ENCODE data around the gene OR6C3.
"Not testable (repeated sequence)": the region's sequence is repeated elsewhere in the genome, so short reads cannot be mapped to it uniquely, and the experiment has no call there.

OR6C3 gene

DNA sequence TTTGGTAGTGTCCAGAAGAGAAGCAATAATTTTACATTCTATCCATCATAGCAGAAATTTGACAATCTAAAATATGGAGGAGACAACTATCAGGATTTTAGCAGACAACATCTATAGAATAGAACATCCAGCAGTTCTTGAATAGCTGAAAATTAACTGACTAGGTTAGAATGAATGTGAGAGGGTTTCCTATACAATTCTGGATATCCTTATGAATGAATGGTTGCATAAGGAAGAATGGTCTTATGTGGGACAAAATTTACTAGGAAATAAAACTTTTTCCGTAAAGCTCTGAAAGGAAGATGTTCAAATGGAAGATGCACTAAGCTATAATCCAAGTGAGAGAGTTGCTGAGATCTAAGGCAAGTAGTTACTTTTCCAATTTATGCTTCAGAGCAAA lies at the start of gene OR6C3:
TSS of gene OR6C3 (plus strand) at position 301 of the 400 bp plus-strand sequence. CDS start 955 bp downstream, outside the sequence.
- no peak within 1 kb of the TSS for H3K27ac Mint-ChIP-seq
- no peaks in the 10 kb centered on the region for H3K36me3 Mint-ChIP-seq (ENCODE audit: low read depth)
- H3K27me3 Mint-ChIP-seq (ENCODE audit: low read depth) = no peaks in the 10 kb centered on the region
- H3K4me3 Mint-ChIP-seq = no peak within 1 kb of the TSS
- no peaks in the 10 kb centered on the region for H3K4me1 Mint-ChIP-seq (ENCODE audit: low read depth)
- no peaks in the 10 kb centered on the region for H3K9me3 Mint-ChIP-seq

DNA sequence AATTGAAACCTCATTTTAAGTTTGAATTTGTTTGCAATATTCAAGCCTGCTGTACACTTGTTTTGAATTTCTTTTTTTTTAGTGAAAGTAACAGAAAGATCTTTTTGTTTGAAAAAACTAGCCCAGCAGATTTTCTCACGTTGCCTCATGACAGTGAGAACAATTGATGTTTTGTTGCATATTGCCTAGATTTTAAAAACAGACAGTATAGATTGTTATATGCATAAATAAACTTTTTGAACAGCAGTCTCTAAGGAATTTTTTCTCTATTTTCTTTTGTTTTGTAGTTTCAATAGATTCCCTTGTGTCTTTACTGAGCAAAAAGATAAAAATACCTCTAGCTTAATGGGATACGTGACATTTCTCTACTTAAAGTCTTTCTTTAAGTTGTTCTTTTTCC lies 49.6 kb upstream of the OR6C3 start:
- H3K4me3 Mint-ChIP-seq = no peak overlapping the region
- H3K36me3 Mint-ChIP-seq (ENCODE audit: low read depth) = no peaks in the 10 kb centered on the region
- no peaks in the 10 kb centered on the region for H3K9me3 Mint-ChIP-seq
- H3K4me1 Mint-ChIP-seq (ENCODE audit: low read depth) = no peaks in the 10 kb centered on the region
- peaks cover 5% of the 10 kb centered on the region for H3K27me3 Mint-ChIP-seq (ENCODE audit: low read depth)
- H3K27ac Mint-ChIP-seq = no peak overlapping the region

DNA sequence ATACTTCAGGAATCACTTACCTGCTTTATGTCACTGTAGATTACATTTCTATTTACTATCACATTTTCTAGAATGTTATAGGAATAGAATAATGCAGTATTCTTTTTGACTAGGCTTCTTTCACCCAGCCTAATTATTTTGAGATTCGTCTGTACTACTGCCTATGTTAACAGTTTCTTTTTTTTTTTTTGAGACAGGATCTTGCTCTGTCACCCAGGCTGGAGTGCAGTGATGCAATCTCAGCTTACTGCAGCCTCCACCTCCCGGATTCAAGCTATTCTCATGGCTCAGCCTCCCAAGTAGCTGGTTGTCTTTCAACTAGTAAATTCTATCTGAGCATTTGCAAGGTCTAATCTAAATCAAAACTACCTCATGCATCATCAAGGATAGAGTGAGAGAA lies 40.5 kb upstream of the OR6C3 start:
- Mint-ChIP-seq H3K4me3 (no peak overlapping the region), H3K27me3 (ENCODE audit: low read depth) (no peaks in the 10 kb centered on the region), H3K36me3 (ENCODE audit: low read depth) (no peaks in the 10 kb centered on the region), H3K27ac (no peak overlapping the region), H3K9me3 (no peaks in the 10 kb centered on the region), H3K4me1 (ENCODE audit: low read depth) (no peaks in the 10 kb centered on the region)

DNA sequence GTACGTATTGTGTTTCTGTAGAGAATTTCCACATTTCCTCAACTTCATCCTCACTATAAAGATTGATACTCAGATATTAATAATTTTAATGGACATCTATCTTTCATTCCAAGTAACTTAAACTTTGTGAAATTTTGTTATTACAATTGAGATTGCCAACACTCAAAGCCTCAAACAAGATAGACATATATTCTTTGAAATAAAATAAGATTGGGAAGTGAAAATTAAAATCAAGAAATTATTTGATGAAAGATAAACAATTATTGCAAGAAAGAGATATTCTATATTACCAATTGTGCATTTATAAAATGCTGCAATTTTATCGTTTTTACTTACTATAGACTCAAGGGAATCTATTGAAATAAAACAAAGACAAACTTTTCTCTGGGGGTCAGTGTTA lies 34.1 kb upstream of the OR6C3 start, which contains the start of gene OR6C6:
TSS of gene OR6C6 (minus strand) at position 101 of the 400 bp plus-strand sequence. CDS start 1,337 bp downstream, outside the sequence.
- H3K4me3 Mint-ChIP-seq = no peak within 1 kb of the TSS
- no peak within 1 kb of the TSS for H3K27ac Mint-ChIP-seq
- H3K27me3 Mint-ChIP-seq (ENCODE audit: low read depth) = no peaks in the 10 kb centered on the region
- no peaks in the 10 kb centered on the region for H3K36me3 Mint-ChIP-seq (ENCODE audit: low read depth)
- H3K9me3 Mint-ChIP-seq = no peaks in the 10 kb centered on the region
- H3K4me1 Mint-ChIP-seq (ENCODE audit: low read depth) = no peaks in the 10 kb centered on the region

DNA sequence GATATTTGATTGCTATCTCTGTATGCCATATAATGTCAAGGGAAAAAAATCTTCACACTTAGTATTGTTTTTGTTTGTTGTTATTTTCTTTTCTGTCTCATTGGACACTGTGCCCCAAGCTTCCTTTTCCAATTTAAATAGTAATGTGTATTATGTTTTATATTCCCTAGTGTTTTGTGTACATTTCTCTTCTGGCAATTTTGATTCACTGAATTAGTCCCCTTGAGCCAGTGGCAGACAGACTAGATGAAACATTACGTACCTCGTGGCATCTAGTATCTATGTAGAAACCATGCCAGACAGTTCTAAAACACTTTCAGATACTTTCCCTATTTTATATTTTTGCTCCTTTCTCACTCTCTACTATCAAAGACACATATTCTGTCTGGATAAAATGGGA lies 16.5 kb upstream of the OR6C3 start, which contains the start of gene OR6C1:
TSS of gene OR6C1 (plus strand) at position 301 of the 400 bp plus-strand sequence. CDS start 6,257 bp downstream, outside the sequence.
- peaks cover 6% of the 10 kb centered on the region for H3K27me3 Mint-ChIP-seq (ENCODE audit: low read depth)
- no peak within 1 kb of the TSS for H3K4me3 Mint-ChIP-seq
- no peak within 1 kb of the TSS for H3K27ac Mint-ChIP-seq
- no peaks in the 10 kb centered on the region for H3K9me3 Mint-ChIP-seq
- H3K36me3 Mint-ChIP-seq (ENCODE audit: low read depth) = no peaks in the 10 kb centered on the region
- H3K4me1 Mint-ChIP-seq (ENCODE audit: low read depth) = no peaks in the 10 kb centered on the region

DNA sequence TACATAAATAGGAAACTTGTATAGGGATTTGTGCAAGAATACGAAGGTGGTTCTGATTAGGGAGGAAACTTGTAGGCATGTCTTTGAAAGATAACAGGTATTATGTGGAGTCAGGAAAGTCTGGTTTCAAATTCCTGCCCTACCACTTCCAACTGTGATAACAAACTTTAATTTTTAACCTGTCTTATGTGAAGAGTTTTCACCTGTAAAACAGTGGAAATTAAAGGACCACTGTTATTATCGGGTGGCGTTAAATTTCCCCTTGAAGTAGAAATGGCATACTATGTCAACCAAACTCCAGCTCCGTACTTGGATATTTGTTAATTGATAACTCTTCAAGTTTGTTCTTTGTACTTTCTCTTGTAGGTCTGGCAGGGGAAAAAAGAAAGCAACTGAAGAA lies 10.3 kb upstream of the OR6C3 start:
- no peaks in the 10 kb centered on the region for H3K4me1 Mint-ChIP-seq (ENCODE audit: low read depth)
- no peak overlapping the region for H3K27ac Mint-ChIP-seq
- H3K27me3 Mint-ChIP-seq (ENCODE audit: low read depth) = no peaks in the 10 kb centered on the region
- H3K36me3 Mint-ChIP-seq (ENCODE audit: low read depth) = no peaks in the 10 kb centered on the region
- no peaks in the 10 kb centered on the region for H3K9me3 Mint-ChIP-seq
- no peak overlapping the region for H3K4me3 Mint-ChIP-seq

DNA sequence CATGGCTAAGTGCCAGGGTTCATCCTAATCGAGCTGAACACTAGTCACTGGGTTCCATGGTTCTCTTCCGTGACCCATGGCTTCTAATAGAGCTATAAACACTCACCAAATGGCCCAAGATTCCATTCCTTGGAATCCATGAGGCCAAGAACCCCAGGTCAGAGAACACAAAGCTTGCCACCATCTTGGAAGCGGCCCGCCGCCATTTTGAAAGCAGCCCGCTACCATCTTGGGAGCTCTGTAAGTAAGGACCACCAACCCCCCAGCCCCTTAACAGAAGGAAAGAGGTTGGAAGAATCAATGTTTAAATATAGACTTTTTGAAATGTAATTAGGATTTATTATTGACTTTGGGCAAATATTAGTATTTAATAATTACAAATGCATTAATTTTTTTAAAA lies 4.7 kb upstream of the OR6C3 start:
- H3K4me1 Mint-ChIP-seq (ENCODE audit: low read depth); H3K36me3 Mint-ChIP-seq (ENCODE audit: low read depth); H3K27ac Mint-ChIP-seq; H3K9me3 Mint-ChIP-seq; H3K27me3 Mint-ChIP-seq (ENCODE audit: low read depth); H3K4me3 Mint-ChIP-seq: not testable (repeated sequence)

DNA sequence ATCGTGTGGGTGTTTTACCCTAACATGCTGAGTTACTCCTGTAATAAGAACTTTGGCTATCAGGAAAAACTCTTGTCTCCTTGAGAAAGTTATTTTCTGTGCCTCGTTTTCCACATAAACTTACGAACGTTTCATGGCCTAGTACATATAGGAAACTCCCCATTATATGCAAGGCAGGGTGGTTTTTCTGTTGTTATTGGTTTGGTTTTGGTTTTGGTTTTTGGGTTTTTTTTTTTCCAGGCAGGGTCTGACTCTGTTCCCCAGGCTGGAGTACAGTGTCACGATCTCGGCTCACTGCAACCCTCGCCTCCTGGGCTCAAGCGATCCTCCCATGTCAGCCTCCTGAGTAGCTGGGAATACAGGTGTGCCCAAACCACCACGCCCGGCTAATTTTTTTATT lies 5.5 kb downstream of the OR6C3 start:
- no peaks in the 10 kb centered on the region for H3K9me3 Mint-ChIP-seq
- H3K36me3 Mint-ChIP-seq (ENCODE audit: low read depth) = no peaks in the 10 kb centered on the region
- no peaks in the 10 kb centered on the region for H3K27me3 Mint-ChIP-seq (ENCODE audit: low read depth)
- no peaks in the 10 kb centered on the region for H3K4me1 Mint-ChIP-seq (ENCODE audit: low read depth)
- no peak overlapping the region for H3K4me3 Mint-ChIP-seq
- H3K27ac Mint-ChIP-seq = no peak overlapping the region

DNA sequence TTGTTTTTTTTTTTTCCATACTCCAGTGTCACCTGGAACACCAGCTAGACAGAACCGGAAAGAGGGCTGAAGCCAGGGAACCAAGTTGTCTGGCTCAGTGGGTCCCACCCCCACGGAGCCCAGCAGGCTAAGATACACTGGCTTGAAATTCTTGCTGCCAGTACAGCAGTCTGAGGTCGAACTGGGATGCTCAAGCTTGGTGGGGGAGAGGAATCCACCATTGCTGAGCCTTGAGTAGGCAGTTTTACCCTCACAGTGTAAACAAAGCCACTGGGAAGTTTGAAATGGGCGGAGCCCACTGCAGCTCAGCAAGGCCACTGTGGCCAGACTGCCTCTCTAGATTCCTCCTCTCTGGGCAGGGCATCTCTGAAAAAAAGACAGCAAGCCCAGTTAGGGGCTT lies 24.8 kb downstream of the OR6C3 start:
- H3K36me3 Mint-ChIP-seq (ENCODE audit: low read depth); H3K27ac Mint-ChIP-seq; H3K9me3 Mint-ChIP-seq; H3K27me3 Mint-ChIP-seq (ENCODE audit: low read depth); H3K4me3 Mint-ChIP-seq; H3K4me1 Mint-ChIP-seq (ENCODE audit: low read depth): not testable (repeated sequence)

DNA sequence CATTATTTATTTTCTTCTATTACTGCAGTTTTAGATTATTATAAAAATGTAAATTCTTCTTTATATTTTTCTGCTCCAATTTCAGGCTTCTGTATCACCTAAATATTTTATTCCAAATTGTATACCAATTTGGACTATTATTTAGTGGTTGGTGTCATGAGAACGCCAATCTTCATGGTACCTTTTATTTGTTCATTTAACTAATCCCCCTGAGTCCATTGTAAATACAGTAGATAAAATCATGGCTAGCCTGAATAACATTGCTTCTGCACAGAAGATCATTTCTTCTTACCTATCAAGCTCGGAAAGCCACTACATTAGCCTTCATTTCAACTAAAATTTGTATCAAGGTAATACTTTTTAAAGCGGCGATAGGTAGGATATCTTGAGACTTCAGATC lies 32.1 kb downstream of the OR6C3 start, which contains the start of gene OR6C75:
TSS of gene OR6C75 (plus strand) at position 301 of the 400 bp plus-strand sequence. CDS start 2,136 bp downstream, outside the sequence.
- Mint-ChIP-seq H3K4me3 (no peak within 1 kb of the TSS), H3K27ac (no peak within 1 kb of the TSS), H3K27me3 (ENCODE audit: low read depth) (no peaks in the 10 kb centered on the region), H3K36me3 (ENCODE audit: low read depth) (no peaks in the 10 kb centered on the region), H3K4me1 (ENCODE audit: low read depth) (no peaks in the 10 kb centered on the region), H3K9me3 (no peaks in the 10 kb centered on the region)

DNA sequence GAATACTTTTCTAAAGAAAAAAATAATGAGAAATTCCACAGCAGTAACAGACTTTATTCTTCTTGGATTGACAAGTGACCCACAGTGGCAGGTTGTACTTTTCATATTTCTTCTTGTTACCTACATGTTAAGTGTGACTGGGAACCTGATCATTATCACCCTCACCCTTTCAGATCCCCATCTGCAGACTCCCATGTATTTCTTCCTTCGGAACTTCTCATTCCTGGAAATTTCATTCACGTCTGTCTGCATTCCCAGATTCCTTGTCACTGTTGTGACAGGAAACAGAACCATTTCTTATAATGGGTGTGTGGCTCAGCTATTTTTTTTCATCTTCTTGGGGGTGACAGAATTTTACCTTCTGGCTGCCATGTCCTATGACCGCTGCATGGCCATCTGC lies 34.5 kb downstream of the OR6C3 start:
- Mint-ChIP-seq H3K4me1 (ENCODE audit: low read depth) (no peaks in the 10 kb centered on the region), H3K27ac (no peak overlapping the region), H3K4me3 (no peak overlapping the region)

DNA sequence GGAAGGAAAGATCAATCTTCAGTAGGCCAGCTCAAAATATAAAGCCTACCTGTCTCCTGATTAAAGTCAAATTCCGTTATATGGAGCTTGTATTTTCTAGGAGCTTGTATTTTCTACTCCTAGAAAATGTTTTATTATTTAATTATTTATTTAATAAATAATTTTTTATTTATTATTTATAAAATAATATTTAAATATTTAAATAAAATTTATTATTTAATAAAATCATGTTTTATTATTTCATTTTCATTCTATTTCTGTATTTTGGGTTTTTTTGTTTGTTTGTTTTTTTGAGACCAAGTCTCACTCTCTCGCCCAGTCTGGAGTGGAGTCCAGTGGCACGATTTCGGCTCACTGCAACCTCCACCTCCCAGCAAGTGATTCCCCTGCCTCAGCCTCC lies 42.0 kb downstream of the OR6C3 start:
- Mint-ChIP-seq H3K4me3 (no peak overlapping the region), H3K27ac (no peak overlapping the region), H3K36me3 (ENCODE audit: low read depth) (no peaks in the 10 kb centered on the region), H3K4me1 (ENCODE audit: low read depth) (no peaks in the 10 kb centered on the region), H3K27me3 (ENCODE audit: low read depth) (peaks cover 3% of the 10 kb centered on the region), H3K9me3 (no peaks in the 10 kb centered on the region)

More for the DNA sequence above, 34.5 kb downstream of the OR6C3 start:
- Mint-ChIP-seq H3K36me3 (ENCODE audit: low read depth) (no peaks in the 10 kb centered on the region), H3K27me3 (ENCODE audit: low read depth) (no peaks in the 10 kb centered on the region), H3K9me3 (no peaks in the 10 kb centered on the region)

Data from T-helper 1 cell treated with Interleukin-12 subunit alpha and Interleukin-12 subunit beta and Interleukin-4 antibody, amounts not matched to agents 30 μg/mL and 1 μg/mL, for 36 hours (primary cell).